CD14-positive monocyte (primary cell): ENCODE measurements around the gene ITPR1. TPM values are rescaled to one million over a fixed set of nuclear protein-coding genes. Genes with fewer than 3 reads are reported as not detected.

Experiments
- DNase-seq, 3 donors: peaks; one replicate each; pipeline ENCODE4 v3.0.0-alpha.2; 2011 to 2022
- H2AFZ ChIP-seq: 2 replicates; pipeline ENCODE4 v1.6.0; 2012; ENCODE audit warnings: mild to moderate bottlenecking, low read depth, low read length, inconsistent platforms; ENCODE audit not compliant: insufficient read depth, poor library complexity, severe bottlenecking
- H3K27ac ChIP-seq, 2 donors: 1 replicate in 1 of 2; 2 replicates in 1 of 2; pipeline ENCODE4 v1.5.1; 2012 to 2013; ENCODE audit warnings: low read length in 2 of 2, control low read depth in 1 of 2, inconsistent platforms in 1 of 2, low read depth in 1 of 2, mild to moderate bottlenecking in 1 of 2
- H3K27me3 ChIP-seq, 2 donors: one replicate each; pipeline versions ENCODE4 v1.6.0 to v1.6.1; 2011 to 2013; ENCODE audit warnings: low read length in 2 of 2; ENCODE audit not compliant: control insufficient read depth in 2 of 2, insufficient read depth in 2 of 2
- H3K36me3 ChIP-seq, 2 donors: replicated peaks in 1 of 2; 1 replicate in 1 of 2; 2 replicates in 1 of 2; pipeline versions ENCODE4 v1.5.1 to v1.6.1; 2012 to 2013; ENCODE audit warnings: low read length in 2 of 2, control low read depth in 1 of 2, inconsistent platforms in 1 of 2, mild to moderate bottlenecking in 1 of 2; ENCODE audit not compliant: insufficient read depth in 2 of 2, control insufficient read depth in 1 of 2
- H3K4me1 ChIP-seq, 2 donors: 1 replicate in 1 of 2; 2 replicates in 1 of 2; pipeline versions ENCODE4 v1.5.1 to v1.6.1; 2012 to 2013; ENCODE audit warnings: low read length in 2 of 2, control low read depth in 1 of 2, inconsistent platforms in 1 of 2, mild to moderate bottlenecking in 1 of 2, moderate library complexity in 1 of 2; ENCODE audit not compliant: insufficient read depth in 2 of 2, control insufficient read depth in 1 of 2
- H3K4me2 ChIP-seq: replicated peaks from 2 replicates; pipeline ENCODE3; 2012; ENCODE audit warnings: low read length, moderate library complexity, mild to moderate bottlenecking; ENCODE audit not compliant: poor library complexity, severe bottlenecking; ENCODE audit errors: extremely low read depth
- H3K4me3 ChIP-seq, 3 experiments: fragments of 200-600 bp in 1 of 3; sonication (generic) in 1 of 3; replicated peaks in 1 of 3; 1 replicate in 2 of 3; 2 replicates in 1 of 3; pipeline ENCODE4 v1.5.1; 2011 to 2013; ENCODE audit warnings: low read length in 3 of 3, mild to moderate bottlenecking in 3 of 3, control low read depth in 2 of 3, low read depth in 2 of 3, inconsistent platforms in 1 of 3, moderate library complexity in 1 of 3
- H3K79me2 ChIP-seq: 2 replicates; pipeline ENCODE4 v1.6.0; 2012; ENCODE audit warnings: mild to moderate bottlenecking, control low read depth, inconsistent platforms, low read length, moderate library complexity; ENCODE audit not compliant: insufficient read depth
- H3K9ac ChIP-seq: 2 replicates; pipeline ENCODE4 v1.6.0; 2017; ENCODE audit warnings: low read length, mild to moderate bottlenecking; ENCODE audit not compliant: insufficient read depth, poor library complexity, severe bottlenecking
- H3K9me3 ChIP-seq, 2 donors: replicated peaks in 1 of 2; 1 replicate in 1 of 2; 2 replicates in 1 of 2; pipeline versions ENCODE4 v1.5.1 to v1.6.1; 2012 to 2013; ENCODE audit warnings: low read length in 2 of 2, control low read depth in 1 of 2; ENCODE audit not compliant: control insufficient read depth in 1 of 2, insufficient read depth in 1 of 2
- H4K20me1 ChIP-seq: 2 replicates; pipeline ENCODE4 v1.6.0; 2012; ENCODE audit warnings: mild to moderate bottlenecking, low read length, control low read depth, moderate library complexity; ENCODE audit not compliant: insufficient read depth
- H3K27ac Mint-ChIP-seq, 7 donors: one replicate each; pipeline ENCODE4 v1.8.0; 2020; ENCODE audit warnings: mild to moderate bottlenecking in 7 of 7, mixed read lengths in 7 of 7, moderate library complexity in 6 of 7, inconsistent platforms in 2 of 7
- H3K27me3 Mint-ChIP-seq, 3 donors: one replicate each; pipeline ENCODE4 v1.8.0; 2021 to 2022; ENCODE audit warnings: low read depth in 3 of 3, mild to moderate bottlenecking in 3 of 3, mixed read lengths in 3 of 3, moderate library complexity in 3 of 3, inconsistent platforms in 1 of 3
- H3K36me3 Mint-ChIP-seq, 2 donors: one replicate each; pipeline ENCODE4 v1.8.0; 2020; ENCODE audit warnings: mixed read lengths in 2 of 2, inconsistent platforms in 1 of 2, mild to moderate bottlenecking in 1 of 2
- H3K4me1 Mint-ChIP-seq: one replicate; pipeline ENCODE4 v1.8.0; 2020; ENCODE audit warnings: mild to moderate bottlenecking, mixed read lengths
- H3K4me3 Mint-ChIP-seq, 2 donors: one replicate each; pipeline ENCODE4 v1.8.0; 2020; ENCODE audit warnings: mild to moderate bottlenecking in 2 of 2, mixed read lengths in 2 of 2, moderate library complexity in 1 of 2
- H3K9me3 Mint-ChIP-seq, 7 donors: one replicate each; pipeline ENCODE4 v1.8.0; 2020 to 2022; ENCODE audit warnings: mixed read lengths in 7 of 7, mild to moderate bottlenecking in 6 of 7, moderate library complexity in 6 of 7, inconsistent platforms in 2 of 7
- WGBS: methylation state at CpG from one replicate; pipeline ENCODE4 v1.1.5; 2013; ENCODE audit warnings: missing lambda C conversion rate; ENCODE audit not compliant: insufficient coverage; 5-methylcytosine and 5-hydroxymethylcytosine counted together
- intact Hi-C, 2 donors: fragments of 100-400 bp; cut with micrococcal nuclease; formaldehyde crosslinking; loops; one replicate each; pipeline versions ENCODE4 v1.15.0 to v1.15.1; 2023
- polyA plus RNA-seq, 3 donors: library from polyadenylated mRNA; depleted of rRNA in 1 of 3; unstranded in 2 of 3; stranded (reverse) in 1 of 3; fragments of 300-500 nt in 2 of 3; fragments of >200 nt in 1 of 3; fragmentation: Illumina TruSeq in 2 of 3; gene quantifications; 1 replicate in 2 of 3; 2 replicates in 1 of 3; pipeline ENCODE4 v1.2.3, GENCODE V29; 2012 to 2021
- TF ChIP-seq, protein P1 (sequence below): fragments of 200-600 bp; IDR thresholded peaks from one replicate; pipeline ENCODE4 v1.8.0; 2022; ENCODE audit warnings: antibody characterized with exemption, mild to moderate bottlenecking

ITPR1 gene
- polyA plus RNA-seq, 3 donors: 3.2 to 21.1 (median 7.1) TPM

DNA sequence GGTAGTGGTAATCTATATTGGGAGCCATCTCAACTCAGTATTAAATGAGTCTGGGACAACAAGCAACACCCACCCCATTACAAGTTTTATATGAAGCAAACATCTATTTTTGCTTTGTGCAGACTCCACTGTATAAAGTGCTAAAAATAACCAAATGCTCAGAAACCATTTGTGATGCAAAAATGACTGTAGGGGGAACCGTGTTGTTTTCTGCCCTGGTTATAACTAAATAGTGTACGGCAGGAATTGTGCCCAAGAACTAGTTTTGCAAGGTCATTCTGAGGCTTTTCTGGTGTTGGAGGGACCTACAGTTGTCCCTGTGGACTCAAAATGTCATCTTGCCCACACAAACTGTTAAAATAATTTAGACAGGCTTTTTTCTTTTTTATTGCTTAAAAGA, 88.3 kb downstream of the ITPR1 start:
- TF ChIP-seq, protein P1, sequence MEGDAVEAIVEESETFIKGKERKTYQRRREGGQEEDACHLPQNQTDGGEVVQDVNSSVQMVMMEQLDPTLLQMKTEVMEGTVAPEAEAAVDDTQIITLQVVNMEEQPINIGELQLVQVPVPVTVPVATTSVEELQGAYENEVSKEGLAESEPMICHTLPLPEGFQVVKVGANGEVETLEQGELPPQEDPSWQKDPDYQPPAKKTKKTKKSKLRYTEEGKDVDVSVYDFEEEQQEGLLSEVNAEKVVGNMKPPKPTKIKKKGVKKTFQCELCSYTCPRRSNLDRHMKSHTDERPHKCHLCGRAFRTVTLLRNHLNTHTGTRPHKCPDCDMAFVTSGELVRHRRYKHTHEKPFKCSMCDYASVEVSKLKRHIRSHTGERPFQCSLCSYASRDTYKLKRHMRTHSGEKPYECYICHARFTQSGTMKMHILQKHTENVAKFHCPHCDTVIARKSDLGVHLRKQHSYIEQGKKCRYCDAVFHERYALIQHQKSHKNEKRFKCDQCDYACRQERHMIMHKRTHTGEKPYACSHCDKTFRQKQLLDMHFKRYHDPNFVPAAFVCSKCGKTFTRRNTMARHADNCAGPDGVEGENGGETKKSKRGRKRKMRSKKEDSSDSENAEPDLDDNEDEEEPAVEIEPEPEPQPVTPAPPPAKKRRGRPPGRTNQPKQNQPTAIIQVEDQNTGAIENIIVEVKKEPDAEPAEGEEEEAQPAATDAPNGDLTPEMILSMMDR: no peak
- Mint-ChIP-seq H3K27ac (no peak overlapping the region), H3K4me1 (peaks cover 52% of the 10 kb centered on the region), H3K9me3 (no peaks in the 10 kb centered on the region), H3K27me3 (no peaks in the 10 kb centered on the region), H3K4me3 (no peak overlapping the region), H3K36me3 (no peaks in the 10 kb centered on the region)
- intact Hi-C loops: loop anchor here in 1 of 2 donors (5.0 kb wide), 1 partner anchor 64 kb away; no protein-coding TSS in a partner anchor
- H3K9me3 ChIP-seq: no peaks in the 10 kb centered on the region
- no peak overlapping the region for H3K4me3 ChIP-seq
- no peak overlapping the region for H3K27ac ChIP-seq
- H3K4me1 ChIP-seq: peaks cover 32 to 36% of the 10 kb centered on the region in 2 donors
- H3K4me2 ChIP-seq: no peak overlapping the region
- DNase-seq: no peak
- H3K79me2 ChIP-seq: peaks cover 24% of the 10 kb centered on the region
- H3K9ac ChIP-seq: no peak overlapping the region
- WGBS: 0% methylated on average over 2 of the region's 2 CpGs
- no peak overlapping the region for H2AFZ ChIP-seq
- no peaks in the 10 kb centered on the region for H3K27me3 ChIP-seq
- H3K36me3 ChIP-seq: no peaks in the 10 kb centered on the region
- H4K20me1 ChIP-seq: peaks cover 21% of the 10 kb centered on the region

DNA sequence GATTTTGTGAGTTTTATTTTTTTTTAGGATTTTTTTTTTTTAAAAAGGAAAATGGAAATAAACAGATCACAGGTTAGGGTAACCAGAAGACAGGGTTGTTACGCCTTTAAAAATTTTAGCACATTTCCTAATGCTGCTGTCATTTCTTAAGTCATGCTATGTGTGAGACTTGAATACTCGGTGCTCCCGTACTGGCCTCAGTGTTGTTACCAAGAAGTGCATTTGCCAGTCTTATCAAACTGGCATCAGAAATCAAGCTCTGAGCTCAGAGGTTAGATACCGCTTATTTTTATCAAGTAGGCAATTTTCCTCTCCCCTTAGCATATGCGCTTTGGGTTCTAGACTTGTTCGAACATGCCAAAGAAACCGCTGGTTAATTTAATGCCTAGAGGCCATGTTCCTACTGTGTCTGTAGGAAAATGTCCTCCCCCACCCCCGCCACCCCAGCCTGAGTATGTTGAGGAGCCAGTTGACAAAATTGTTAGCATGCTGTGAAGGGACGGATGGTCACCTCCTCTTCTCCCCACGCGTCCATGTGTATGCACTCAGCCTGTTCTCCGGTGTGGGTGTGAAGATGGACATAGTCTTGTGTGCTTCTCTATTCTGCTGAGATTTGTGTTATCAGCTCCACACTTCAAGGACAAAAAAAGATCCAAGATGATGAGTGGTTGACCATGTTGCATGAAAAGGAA, 88.9 kb downstream of the ITPR1 start:
- H3K4me1 ChIP-seq: peaks cover 32 to 39% of the 10 kb centered on the region in 2 donors
- peaks cover 26% of the 10 kb centered on the region for H4K20me1 ChIP-seq
- WGBS: 0% methylated on average over 2 of the region's 12 CpGs
- TF ChIP-seq, protein P1: no peak
- no peak overlapping the region for H3K27ac ChIP-seq
- intact Hi-C loops: loop anchor here in 1 of 2 donors (5.0 kb wide), 1 partner anchor 65 kb away; no protein-coding TSS in a partner anchor
- Mint-ChIP-seq H3K4me3 (no peak overlapping the region), H3K36me3 (no peaks in the 10 kb centered on the region), H3K4me1 (peaks cover 57% of the 10 kb centered on the region), H3K27ac (peak overlapping the region in 3 of 7 donors; percentile 1 to 18 (median 10)), H3K9me3 (no peaks in the 10 kb centered on the region), H3K27me3 (no peaks in the 10 kb centered on the region)
- H3K27me3 ChIP-seq: no peaks in the 10 kb centered on the region
- H3K36me3 ChIP-seq: no peaks in the 10 kb centered on the region
- H3K79me2 ChIP-seq: peaks cover 25% of the 10 kb centered on the region
- no peak overlapping the region for H3K4me3 ChIP-seq
- no peaks in the 10 kb centered on the region for H3K9me3 ChIP-seq
- DNase-seq: no peak
- no peak overlapping the region for H3K4me2 ChIP-seq
- H3K9ac ChIP-seq: no peak overlapping the region
- H2AFZ ChIP-seq: no peak overlapping the region
